ENCODE results near the gene BRAT1.

Gene BRAT1

DNA sequence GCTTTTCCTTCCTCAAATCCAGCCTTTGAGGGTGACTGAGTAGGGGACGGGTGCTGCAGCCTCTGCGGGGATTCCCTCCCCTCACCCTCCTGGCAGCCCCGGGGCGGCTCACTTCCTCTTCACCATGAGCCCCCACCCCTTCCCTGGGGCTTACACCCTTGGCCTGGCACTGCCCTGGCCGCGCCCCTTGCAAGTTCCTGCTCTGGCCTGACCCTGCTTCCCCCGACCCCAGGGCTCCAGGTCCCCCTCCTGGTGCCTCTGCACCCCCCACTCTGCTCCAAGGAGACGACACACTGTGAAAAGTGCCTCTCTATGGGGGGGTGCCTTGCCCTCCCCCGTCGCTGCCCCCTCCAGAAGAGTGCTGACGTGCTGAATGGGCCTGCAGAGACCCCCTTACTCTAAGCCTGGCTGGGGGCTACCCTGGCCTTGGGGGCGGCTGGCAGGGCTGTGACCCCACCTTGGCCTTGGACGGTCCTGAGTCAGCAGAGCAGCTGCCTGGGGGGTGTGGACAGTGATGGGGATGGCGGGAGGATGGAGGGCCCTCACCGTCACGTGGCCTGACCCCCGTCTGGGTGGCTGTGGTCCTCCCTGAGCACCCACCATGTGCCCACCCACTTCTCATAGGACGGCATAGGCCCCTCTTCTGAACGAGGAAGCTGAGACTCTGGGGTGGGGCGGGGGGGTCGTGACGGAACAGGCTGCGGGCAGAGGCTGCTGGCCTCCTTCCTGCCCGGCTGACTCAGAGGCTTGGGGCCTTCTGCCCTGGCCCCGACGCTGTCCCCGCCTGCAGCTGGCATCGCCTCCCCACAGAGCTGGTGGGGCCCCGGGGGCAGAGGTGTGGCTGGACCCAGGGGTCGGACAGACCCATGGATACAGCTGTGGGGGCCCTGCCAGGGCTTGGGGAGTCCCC lies 25.9 kb downstream of the BRAT1 start:
- TF ChIP-seq, protein P1, sequence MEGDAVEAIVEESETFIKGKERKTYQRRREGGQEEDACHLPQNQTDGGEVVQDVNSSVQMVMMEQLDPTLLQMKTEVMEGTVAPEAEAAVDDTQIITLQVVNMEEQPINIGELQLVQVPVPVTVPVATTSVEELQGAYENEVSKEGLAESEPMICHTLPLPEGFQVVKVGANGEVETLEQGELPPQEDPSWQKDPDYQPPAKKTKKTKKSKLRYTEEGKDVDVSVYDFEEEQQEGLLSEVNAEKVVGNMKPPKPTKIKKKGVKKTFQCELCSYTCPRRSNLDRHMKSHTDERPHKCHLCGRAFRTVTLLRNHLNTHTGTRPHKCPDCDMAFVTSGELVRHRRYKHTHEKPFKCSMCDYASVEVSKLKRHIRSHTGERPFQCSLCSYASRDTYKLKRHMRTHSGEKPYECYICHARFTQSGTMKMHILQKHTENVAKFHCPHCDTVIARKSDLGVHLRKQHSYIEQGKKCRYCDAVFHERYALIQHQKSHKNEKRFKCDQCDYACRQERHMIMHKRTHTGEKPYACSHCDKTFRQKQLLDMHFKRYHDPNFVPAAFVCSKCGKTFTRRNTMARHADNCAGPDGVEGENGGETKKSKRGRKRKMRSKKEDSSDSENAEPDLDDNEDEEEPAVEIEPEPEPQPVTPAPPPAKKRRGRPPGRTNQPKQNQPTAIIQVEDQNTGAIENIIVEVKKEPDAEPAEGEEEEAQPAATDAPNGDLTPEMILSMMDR (IDR thresholded peaks at IDR 0.05; ENCODE audit: unreplicated experiment in 3 of 3) = no peak
- Mint-ChIP-seq H3K4me3 (no peak overlapping the region), H3K9me3 (no peaks in the 10 kb centered on the region), H3K27me3 (ENCODE audit: low read depth) (no peaks in the 10 kb centered on the region), H3K4me1 (peaks cover 10% of the 10 kb centered on the region), H3K36me3 (ENCODE audit: low read depth) (no peaks in the 10 kb centered on the region), H3K27ac (no peak overlapping the region)

DNA sequence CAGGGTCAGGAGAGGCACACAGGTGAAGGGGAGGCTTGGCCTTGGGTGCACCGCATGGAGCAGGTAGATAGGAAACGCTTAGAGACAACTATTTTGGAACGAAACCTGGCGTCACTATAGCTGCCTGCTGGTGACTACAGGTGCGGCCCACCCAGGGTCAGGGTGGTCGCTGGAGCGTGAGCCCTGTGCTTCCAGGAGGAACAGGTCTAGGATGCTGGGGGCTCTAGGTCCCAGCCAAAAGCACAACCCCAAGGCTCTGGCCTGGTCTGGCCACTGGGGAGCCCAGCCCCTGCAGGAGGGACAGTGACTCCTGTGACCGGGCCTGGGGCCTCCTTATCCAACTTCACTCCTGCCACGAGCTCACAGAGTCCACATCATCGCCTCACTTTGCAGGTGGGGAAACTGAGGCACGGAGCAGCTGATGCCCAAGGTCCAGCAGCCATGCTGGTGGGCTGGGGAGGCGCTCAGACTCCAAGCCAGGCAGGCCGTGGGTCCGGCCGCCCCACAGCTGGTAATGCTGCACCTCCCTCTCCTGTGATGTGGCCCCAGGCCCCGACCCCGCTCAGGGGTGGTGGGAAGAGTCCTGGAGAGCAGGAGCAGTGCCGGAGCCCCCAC lies 26.7 kb downstream of the BRAT1 start:
- Mint-ChIP-seq H3K9me3 (no peaks in the 10 kb centered on the region), H3K36me3 (ENCODE audit: low read depth) (no peaks in the 10 kb centered on the region), H3K27ac (peak overlapping the region in 1 of 3 experiments; percentile 12), H3K4me1 (peaks cover 10% of the 10 kb centered on the region), H3K27me3 (ENCODE audit: low read depth) (no peaks in the 10 kb centered on the region), H3K4me3 (no peak overlapping the region)
- TF ChIP-seq, protein P1 (IDR thresholded peaks at IDR 0.05; ENCODE audit: unreplicated experiment in 3 of 3) = no peak

DNA sequence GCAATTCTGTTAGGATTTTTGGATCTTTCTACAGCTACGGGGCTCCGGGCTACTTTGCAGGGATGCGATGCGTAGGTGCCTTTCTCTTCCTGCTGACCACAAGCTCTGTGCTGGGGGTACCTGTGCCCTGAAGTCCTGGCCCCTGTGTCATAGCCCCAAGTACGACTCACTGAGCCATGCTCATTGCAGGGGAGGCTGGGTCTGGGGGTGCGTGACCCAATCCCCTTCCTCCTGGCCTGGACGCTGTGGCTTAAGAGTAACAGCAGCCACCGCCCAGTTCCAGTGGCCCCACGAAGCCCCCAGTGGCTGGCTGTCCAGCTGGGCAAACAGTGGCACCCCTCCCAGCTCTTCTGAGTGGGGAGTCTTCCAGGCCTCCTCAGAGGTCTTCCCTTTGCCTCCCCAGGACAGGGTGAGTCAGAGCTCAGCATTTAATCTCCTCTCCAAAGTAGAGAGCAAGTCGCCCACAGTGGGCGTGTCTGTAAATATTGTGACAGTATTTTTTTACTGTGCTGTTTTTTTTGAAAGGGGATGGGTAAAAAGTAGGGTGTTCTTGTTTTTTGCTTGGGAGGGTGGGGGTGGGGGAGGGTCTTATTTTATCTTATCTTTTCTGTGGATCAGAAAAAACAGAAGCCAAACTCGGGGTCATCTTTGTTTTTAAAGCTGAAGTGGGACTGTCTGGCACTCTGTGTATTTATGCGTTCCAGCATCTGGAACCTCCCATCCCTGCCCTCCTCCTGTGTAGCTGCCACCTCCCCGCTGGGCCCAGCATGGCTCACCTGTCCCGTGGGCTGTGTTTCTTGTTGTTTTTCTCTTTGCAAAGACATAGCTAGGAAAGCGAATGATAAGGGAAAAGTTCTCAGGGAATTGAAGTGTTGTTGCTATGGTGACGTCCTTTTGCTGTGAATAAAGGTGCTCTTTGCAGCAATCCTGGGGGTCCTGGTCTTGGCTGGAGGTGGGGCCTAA lies 27.5 kb downstream of the BRAT1 start:
- no peak overlapping the region for H3K4me3 Mint-ChIP-seq

DNA sequence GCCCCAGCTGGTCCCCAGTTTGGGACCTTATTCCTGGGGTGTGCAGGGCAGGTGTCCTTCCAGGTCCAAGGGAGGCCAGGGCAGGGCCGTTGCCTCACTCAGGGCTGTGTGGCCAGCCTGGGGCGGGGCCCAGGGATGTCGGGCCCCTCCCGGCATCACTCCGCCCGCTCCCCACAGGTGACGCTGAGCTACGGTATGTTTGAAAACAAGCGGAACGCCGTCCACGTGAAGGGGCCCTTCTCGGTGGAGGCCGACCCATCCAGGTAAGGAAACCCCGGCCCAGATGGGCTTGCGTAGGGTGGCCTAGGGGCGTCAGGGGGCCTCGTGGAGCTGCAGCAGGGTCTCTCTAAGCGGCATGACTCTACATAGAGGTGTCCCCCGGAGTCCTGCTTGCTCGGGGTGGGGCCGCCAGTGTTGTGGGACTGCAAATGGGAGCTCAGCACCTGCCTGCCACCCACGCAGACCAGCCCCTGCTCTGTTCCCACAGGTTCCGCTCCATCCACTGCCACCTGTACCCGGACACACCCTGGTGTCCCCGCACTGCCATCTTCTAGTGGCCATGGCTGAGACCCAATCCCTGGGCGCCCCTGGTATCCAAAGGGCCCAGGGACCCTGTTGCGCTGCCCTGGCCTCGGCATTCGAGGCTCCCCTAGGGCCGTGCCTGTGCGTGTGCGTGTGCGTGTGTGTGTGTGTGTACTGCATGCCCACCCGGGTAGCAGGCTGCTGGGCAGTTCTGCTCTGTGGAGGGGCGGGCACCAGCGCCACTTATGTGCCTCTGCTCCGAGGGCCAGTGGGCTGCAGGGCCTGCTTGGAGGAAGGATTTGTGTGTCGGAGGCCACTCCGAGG lies 28.4 kb downstream of the BRAT1 start:
- no peaks in the 10 kb centered on the region for H3K9me3 Mint-ChIP-seq
- no peaks in the 10 kb centered on the region for H3K27me3 Mint-ChIP-seq (ENCODE audit: low read depth)

More for the DNA sequence above, 27.5 kb downstream of the BRAT1 start:
- no peaks in the 10 kb centered on the region for H3K9me3 Mint-ChIP-seq
- peaks cover 15% of the 10 kb centered on the region for H3K4me1 Mint-ChIP-seq
- peaks cover 3% of the 10 kb centered on the region for H3K36me3 Mint-ChIP-seq (ENCODE audit: low read depth)
- no peaks in the 10 kb centered on the region for H3K27me3 Mint-ChIP-seq (ENCODE audit: low read depth)
- peak overlapping the region in 1 of 3 experiments; percentile 12 for H3K27ac Mint-ChIP-seq
- TF ChIP-seq, protein P1 (IDR thresholded peaks at IDR 0.05; ENCODE audit: unreplicated experiment in 3 of 3) = no peak

More for the DNA sequence above, 28.4 kb downstream of the BRAT1 start:
- Mint-ChIP-seq H3K27ac (no peak overlapping the region), H3K4me3 (no peak overlapping the region), H3K36me3 (ENCODE audit: low read depth) (peaks cover 4% of the 10 kb centered on the region), H3K4me1 (peaks cover 20% of the 10 kb centered on the region)
- TF ChIP-seq, protein P1 (IDR thresholded peaks at IDR 0.05; ENCODE audit: unreplicated experiment in 3 of 3) = no peak
